CD14-positive monocyte (primary cell): Measurements from ENCODE around the gene ANKAR. TPM values are rescaled to one million over a fixed set of nuclear protein-coding genes. Genes with fewer than 3 reads are reported as not detected.

Experiments used
- DNase-seq, 3 donors: peaks; one replicate each; pipeline ENCODE4 v3.0.0-alpha.2; 2011 to 2022
- H2AFZ ChIP-seq: 2 replicates; pipeline ENCODE4 v1.6.0; 2012; ENCODE audit warnings: mild to moderate bottlenecking, low read depth, low read length, inconsistent platforms; ENCODE audit not compliant: insufficient read depth, poor library complexity, severe bottlenecking
- H3K27ac ChIP-seq, 2 donors: 1 replicate in 1 of 2; 2 replicates in 1 of 2; pipeline ENCODE4 v1.5.1; 2012 to 2013; ENCODE audit warnings: low read length in 2 of 2, control low read depth in 1 of 2, inconsistent platforms in 1 of 2, low read depth in 1 of 2, mild to moderate bottlenecking in 1 of 2
- H3K27me3 ChIP-seq, 2 donors: one replicate each; pipeline versions ENCODE4 v1.6.0 to v1.6.1; 2011 to 2013; ENCODE audit warnings: low read length in 2 of 2; ENCODE audit not compliant: control insufficient read depth in 2 of 2, insufficient read depth in 2 of 2
- H3K36me3 ChIP-seq, 2 donors: replicated peaks in 1 of 2; 1 replicate in 1 of 2; 2 replicates in 1 of 2; pipeline versions ENCODE4 v1.5.1 to v1.6.1; 2012 to 2013; ENCODE audit warnings: low read length in 2 of 2, control low read depth in 1 of 2, inconsistent platforms in 1 of 2, mild to moderate bottlenecking in 1 of 2; ENCODE audit not compliant: insufficient read depth in 2 of 2, control insufficient read depth in 1 of 2
- H3K4me1 ChIP-seq, 2 donors: 1 replicate in 1 of 2; 2 replicates in 1 of 2; pipeline versions ENCODE4 v1.5.1 to v1.6.1; 2012 to 2013; ENCODE audit warnings: low read length in 2 of 2, control low read depth in 1 of 2, inconsistent platforms in 1 of 2, mild to moderate bottlenecking in 1 of 2, moderate library complexity in 1 of 2; ENCODE audit not compliant: insufficient read depth in 2 of 2, control insufficient read depth in 1 of 2
- H3K4me2 ChIP-seq: replicated peaks from 2 replicates; pipeline ENCODE3; 2012; ENCODE audit warnings: low read length, moderate library complexity, mild to moderate bottlenecking; ENCODE audit not compliant: poor library complexity, severe bottlenecking; ENCODE audit errors: extremely low read depth
- H3K4me3 ChIP-seq, 3 experiments: fragments of 200-600 bp in 1 of 3; sonication (generic) in 1 of 3; replicated peaks in 1 of 3; 1 replicate in 2 of 3; 2 replicates in 1 of 3; pipeline ENCODE4 v1.5.1; 2011 to 2013; ENCODE audit warnings: low read length in 3 of 3, mild to moderate bottlenecking in 3 of 3, control low read depth in 2 of 3, low read depth in 2 of 3, inconsistent platforms in 1 of 3, moderate library complexity in 1 of 3
- H3K79me2 ChIP-seq: 2 replicates; pipeline ENCODE4 v1.6.0; 2012; ENCODE audit warnings: mild to moderate bottlenecking, control low read depth, inconsistent platforms, low read length, moderate library complexity; ENCODE audit not compliant: insufficient read depth
- H3K9ac ChIP-seq: 2 replicates; pipeline ENCODE4 v1.6.0; 2017; ENCODE audit warnings: low read length, mild to moderate bottlenecking; ENCODE audit not compliant: insufficient read depth, poor library complexity, severe bottlenecking
- H3K9me3 ChIP-seq, 2 donors: replicated peaks in 1 of 2; 1 replicate in 1 of 2; 2 replicates in 1 of 2; pipeline versions ENCODE4 v1.5.1 to v1.6.1; 2012 to 2013; ENCODE audit warnings: low read length in 2 of 2, control low read depth in 1 of 2; ENCODE audit not compliant: control insufficient read depth in 1 of 2, insufficient read depth in 1 of 2
- H4K20me1 ChIP-seq: 2 replicates; pipeline ENCODE4 v1.6.0; 2012; ENCODE audit warnings: mild to moderate bottlenecking, low read length, control low read depth, moderate library complexity; ENCODE audit not compliant: insufficient read depth
- H3K27ac Mint-ChIP-seq, 7 donors: one replicate each; pipeline ENCODE4 v1.8.0; 2020; ENCODE audit warnings: mild to moderate bottlenecking in 7 of 7, mixed read lengths in 7 of 7, moderate library complexity in 6 of 7, inconsistent platforms in 2 of 7
- H3K27me3 Mint-ChIP-seq, 3 donors: one replicate each; pipeline ENCODE4 v1.8.0; 2021 to 2022; ENCODE audit warnings: low read depth in 3 of 3, mild to moderate bottlenecking in 3 of 3, mixed read lengths in 3 of 3, moderate library complexity in 3 of 3, inconsistent platforms in 1 of 3
- H3K36me3 Mint-ChIP-seq, 2 donors: one replicate each; pipeline ENCODE4 v1.8.0; 2020; ENCODE audit warnings: mixed read lengths in 2 of 2, inconsistent platforms in 1 of 2, mild to moderate bottlenecking in 1 of 2
- H3K4me1 Mint-ChIP-seq: one replicate; pipeline ENCODE4 v1.8.0; 2020; ENCODE audit warnings: mild to moderate bottlenecking, mixed read lengths
- H3K4me3 Mint-ChIP-seq, 2 donors: one replicate each; pipeline ENCODE4 v1.8.0; 2020; ENCODE audit warnings: mild to moderate bottlenecking in 2 of 2, mixed read lengths in 2 of 2, moderate library complexity in 1 of 2
- H3K9me3 Mint-ChIP-seq, 7 donors: one replicate each; pipeline ENCODE4 v1.8.0; 2020 to 2022; ENCODE audit warnings: mixed read lengths in 7 of 7, mild to moderate bottlenecking in 6 of 7, moderate library complexity in 6 of 7, inconsistent platforms in 2 of 7
- WGBS: methylation state at CpG from one replicate; pipeline ENCODE4 v1.1.5; 2013; ENCODE audit warnings: missing lambda C conversion rate; ENCODE audit not compliant: insufficient coverage; 5-methylcytosine and 5-hydroxymethylcytosine counted together
- intact Hi-C, 2 donors: fragments of 100-400 bp; cut with micrococcal nuclease; formaldehyde crosslinking; loops; one replicate each; pipeline versions ENCODE4 v1.15.0 to v1.15.1; 2023
- polyA minus RNA-seq: library from RNA; depleted of rRNA, polyadenylated mRNA; stranded (reverse); fragments of >200 nt; gene quantifications from 2 replicates; pipeline ENCODE4 v1.2.3, GENCODE V29; 2012
- polyA plus RNA-seq, 3 donors: library from polyadenylated mRNA; depleted of rRNA in 1 of 3; unstranded in 2 of 3; stranded (reverse) in 1 of 3; fragments of 300-500 nt in 2 of 3; fragments of >200 nt in 1 of 3; fragmentation: Illumina TruSeq in 2 of 3; gene quantifications; 1 replicate in 2 of 3; 2 replicates in 1 of 3; pipeline ENCODE4 v1.2.3, GENCODE V29; 2012 to 2021
- total RNA-seq, 12 experiments: library from RNA in 1 of 12; stranded (reverse) in 1 of 12; fragments of 120-200 nt in 1 of 12; gene quantifications; one replicate each; pipeline ENCODE4 v1.2.4 and lab custom pipeline; 2013 to 2026; ENCODE audit warnings: mixed read lengths in 6 of 12, inconsistent platforms in 1 of 12
- TF ChIP-seq, protein P1 (sequence below): fragments of 200-600 bp; IDR thresholded peaks from one replicate; pipeline ENCODE4 v1.8.0; 2022; ENCODE audit warnings: antibody characterized with exemption, mild to moderate bottlenecking

The ANKAR gene, protein sequence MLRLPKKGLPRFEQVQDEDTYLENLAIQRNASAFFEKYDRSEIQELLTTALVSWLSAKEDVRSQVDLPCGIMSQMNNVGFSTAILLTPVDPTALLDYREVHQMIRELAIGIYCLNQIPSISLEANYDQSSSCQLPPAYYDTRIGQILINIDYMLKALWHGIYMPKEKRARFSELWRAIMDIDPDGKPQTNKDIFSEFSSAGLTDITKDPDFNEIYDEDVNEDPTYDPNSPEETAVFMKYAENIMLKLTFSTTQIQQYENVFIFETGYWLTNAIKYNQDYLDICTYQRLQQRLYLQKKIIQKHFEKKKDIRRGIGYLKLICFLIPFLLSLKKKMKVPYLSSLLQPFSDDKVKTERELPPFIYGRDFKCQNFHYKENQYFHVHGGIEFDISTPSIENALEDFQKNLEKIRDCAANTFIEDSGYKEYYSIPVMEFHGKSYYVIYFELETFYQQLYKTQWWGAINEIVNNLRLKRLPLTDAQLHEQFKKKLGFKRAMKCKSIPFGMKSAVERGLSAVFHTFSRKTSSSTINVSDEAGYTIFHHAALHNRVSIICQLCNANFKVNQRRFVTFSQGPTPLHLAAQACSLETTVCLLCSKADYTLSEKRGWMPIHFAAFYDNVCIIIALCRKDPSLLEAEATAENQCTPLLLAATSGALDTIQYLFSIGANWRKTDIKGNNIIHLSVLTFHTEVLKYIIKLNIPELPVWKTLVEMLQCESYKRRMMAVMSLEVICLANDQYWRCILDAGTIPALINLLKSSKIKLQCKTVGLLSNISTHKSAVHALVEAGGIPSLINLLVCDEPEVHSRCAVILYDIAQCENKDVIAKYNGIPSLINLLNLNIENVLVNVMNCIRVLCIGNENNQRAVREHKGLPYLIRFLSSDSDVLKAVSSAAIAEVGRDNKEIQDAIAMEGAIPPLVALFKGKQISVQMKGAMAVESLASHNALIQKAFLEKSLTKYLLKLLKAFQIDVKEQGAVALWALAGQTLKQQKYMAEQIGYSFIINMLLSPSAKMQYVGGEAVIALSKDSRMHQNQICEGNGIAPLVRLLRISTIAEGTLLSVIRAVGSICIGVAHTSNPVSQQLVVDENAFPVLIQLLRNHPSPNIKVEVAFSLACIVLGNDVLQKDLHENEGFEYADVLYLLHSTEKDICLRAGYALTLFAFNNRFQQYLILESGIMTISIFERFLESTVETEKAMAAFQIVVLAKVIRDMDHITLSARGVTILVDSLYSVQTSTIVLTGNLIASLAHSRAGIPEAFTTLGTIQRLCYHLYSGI (N-terminal part only)
- total RNA-seq (2013) = 7.0 TPM
- polyA plus RNA-seq (1 to 10 TPM; 1.1 to 2.3 (median 1.4) TPM), polyA minus RNA-seq (3.2 and 4.0 TPM in 2 replicates), total RNA-seq (lab: John Stamatoyannopoulos, UW) (1.9 to 9.4 (median 4.7) reads per million in 11 experiments)

DNA sequence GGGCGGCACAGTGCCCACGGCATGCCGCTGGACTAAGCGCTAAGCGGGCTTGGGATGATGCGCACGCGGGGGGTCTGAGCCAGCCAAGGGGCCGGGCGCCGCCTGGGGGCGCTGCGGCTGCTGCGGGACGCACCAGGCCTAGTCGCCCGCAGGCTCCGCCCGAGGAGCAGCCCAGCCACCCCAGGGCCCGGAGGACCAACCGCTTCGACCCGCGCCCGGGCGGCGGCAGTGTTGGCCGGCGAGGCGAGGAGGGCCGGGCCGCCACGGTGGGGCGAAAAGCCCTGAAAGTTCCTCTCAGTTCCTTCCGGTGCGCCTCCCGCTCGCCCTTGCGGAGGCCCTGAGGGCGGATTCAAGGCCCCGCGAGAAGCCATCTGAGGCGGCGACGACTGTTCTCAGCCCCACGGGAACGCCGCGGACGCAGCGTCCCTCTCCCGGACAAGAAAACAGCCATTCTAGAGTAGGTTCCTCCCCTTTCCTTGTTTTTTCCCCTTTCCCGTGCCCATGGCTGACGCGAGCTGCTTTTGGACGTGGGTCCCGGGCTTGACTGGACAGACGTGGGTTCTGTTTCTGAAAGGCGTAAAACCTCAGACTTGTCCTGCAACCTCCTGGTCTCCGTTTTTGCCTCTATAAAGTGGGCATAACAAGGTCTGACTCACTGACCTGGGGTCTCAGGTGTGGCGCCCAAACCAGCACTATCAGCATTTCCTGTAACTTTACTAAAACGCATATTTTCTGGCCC lies at the start of gene ANKAR:
TSS of gene ANKAR (plus strand) at position 297 of the 739 bp plus-strand sequence. CDS start 1,821 bp downstream, outside the sequence.
- DNase-seq = peak; percentile 86 to 89 (median 89)
- Histone ChIP-seq H3K4me2 (peak within 1 kb of the TSS; percentile 84), H3K4me3 (peak within 1 kb of the TSS; percentile 58 to 82 (median 63)), H3K27ac (peak within 1 kb of the TSS; percentile 78 to 93), H3K79me2 (no peaks in the 10 kb centered on the region), H3K4me1 (peaks cover 15 to 18% of the 10 kb centered on the region in 2 donors), H3K9ac (peak within 1 kb of the TSS; percentile 85), H3K9me3 (no peaks in the 10 kb centered on the region), H3K36me3 (peaks cover 21 to 33% of the 10 kb centered on the region in 2 donors), H2AFZ (peak within 1 kb of the TSS; percentile 95), H3K27me3 (no peaks in the 10 kb centered on the region), H4K20me1 (no peaks in the 10 kb centered on the region)
- Mint-ChIP-seq H3K4me3 (peak within 1 kb of the TSS; percentile 90 to 97), H3K4me1 (peaks cover 26% of the 10 kb centered on the region), H3K27me3 (no peaks in the 10 kb centered on the region), H3K36me3 (peaks cover 27 to 39% of the 10 kb centered on the region in 2 donors), H3K9me3 (peaks cover 0 to 9% (median 4%) of the 10 kb centered on the region in 7 donors), H3K27ac (peak within 1 kb of the TSS; percentile 91 to 98 (median 95))
- TF ChIP-seq, protein P1, sequence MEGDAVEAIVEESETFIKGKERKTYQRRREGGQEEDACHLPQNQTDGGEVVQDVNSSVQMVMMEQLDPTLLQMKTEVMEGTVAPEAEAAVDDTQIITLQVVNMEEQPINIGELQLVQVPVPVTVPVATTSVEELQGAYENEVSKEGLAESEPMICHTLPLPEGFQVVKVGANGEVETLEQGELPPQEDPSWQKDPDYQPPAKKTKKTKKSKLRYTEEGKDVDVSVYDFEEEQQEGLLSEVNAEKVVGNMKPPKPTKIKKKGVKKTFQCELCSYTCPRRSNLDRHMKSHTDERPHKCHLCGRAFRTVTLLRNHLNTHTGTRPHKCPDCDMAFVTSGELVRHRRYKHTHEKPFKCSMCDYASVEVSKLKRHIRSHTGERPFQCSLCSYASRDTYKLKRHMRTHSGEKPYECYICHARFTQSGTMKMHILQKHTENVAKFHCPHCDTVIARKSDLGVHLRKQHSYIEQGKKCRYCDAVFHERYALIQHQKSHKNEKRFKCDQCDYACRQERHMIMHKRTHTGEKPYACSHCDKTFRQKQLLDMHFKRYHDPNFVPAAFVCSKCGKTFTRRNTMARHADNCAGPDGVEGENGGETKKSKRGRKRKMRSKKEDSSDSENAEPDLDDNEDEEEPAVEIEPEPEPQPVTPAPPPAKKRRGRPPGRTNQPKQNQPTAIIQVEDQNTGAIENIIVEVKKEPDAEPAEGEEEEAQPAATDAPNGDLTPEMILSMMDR = peak; percentile 90
- under 1% methylated on average over 61 of the region's 62 CpGs for WGBS
- intact Hi-C loops = loop anchor here in 1 of 2 donors (5.0 kb wide), 1 partner anchor 108 kb away; the partner anchor contains the start of genes ORMDL1 and PMS1
